K562 (cell line): Measurements from ENCODE around the gene PLXND1. TPM values are rescaled to one million over a fixed set of nuclear protein-coding genes. Genes with fewer than 3 reads are reported as not detected.

Source experiments
- ATAC-seq: fragments of 200-7000 bp; cut with Tn5 transposase; 3 replicates; pipeline ENCODE4 v1.9.1; 2020; ENCODE audit warnings: moderate library complexity
- BruUV-seq: library from RNA; stranded (reverse); fragments of 400-500 nt; replicated peaks from 2 replicates; lab custom pipeline; 2021; lab: Mats Ljungman, UMichigan
- CTCF ChIA-PET: fragments of 300-600 bp; formaldehyde crosslinking; extraction: SDS; loops from one replicate; lab custom pipeline; 2021; ENCODE audit warnings: low intra/inter-chr PET ratio; lab: Yijun Ruan, JAX
- POLR2A ChIA-PET: fragments of 300-600, 350-650 bp; sonication (Branson Sonifier 250); formaldehyde crosslinking; extraction: SDS; loops from one replicate; lab custom pipeline; 2021; ENCODE audit warnings: antibody characterized with exemption, inconsistent platforms; lab: Yijun Ruan, JAX
- DNase-seq, 4 experiments: peaks; one replicate each; pipeline versions ENCODE4 v3.0.0 to v3.0.0-alpha.2; 2011 to 2018; ENCODE audit warnings: low spot score in 3 of 4, mixed read lengths in 3 of 4; ENCODE audit errors: extremely low read depth in 1 of 4
- FAIRE-seq: peaks from 2 replicates; lab custom pipeline; 2011; peaks lifted over from hg19 to GRCh38; lab: Jason Lieb, UNC
- H2AFZ ChIP-seq: 2 replicates; pipeline ENCODE4 v1.6.0; 2011; ENCODE audit warnings: low read depth, low read length, control low read depth, inconsistent platforms
- H3K27ac ChIP-seq: fragments of 200-600 bp; 3 replicates; pipeline ENCODE4 v1.8.0; 2011; ENCODE audit warnings: low read depth, mild to moderate bottlenecking, control low read depth, inconsistent platforms, low read length, moderate library complexity, mixed read lengths; ENCODE audit errors: extremely low read depth
- H3K27me3 ChIP-seq, 2 experiments: fragments of 300-600 bp in 1 of 2; 2 replicates in 1 of 2; 3 replicates in 1 of 2; pipeline versions ENCODE4 v1.6.0 to v1.8.0; 2011; ENCODE audit warnings: inconsistent platforms in 2 of 2, low read length in 2 of 2, mild to moderate bottlenecking in 1 of 2, mixed read lengths in 1 of 2, moderate library complexity in 1 of 2; ENCODE audit not compliant: control insufficient read depth in 2 of 2, insufficient read depth in 2 of 2
- H3K36me3 ChIP-seq: fragments of 300-600 bp; 3 replicates; pipeline ENCODE4 v1.8.0; 2011; ENCODE audit warnings: mild to moderate bottlenecking, low read length, inconsistent platforms; ENCODE audit not compliant: control insufficient read depth, insufficient read depth
- H3K4me1 ChIP-seq, 2 experiments: fragments of 200-600 bp in 1 of 2; replicated peaks in 1 of 2; 2 replicates in 1 of 2; 3 replicates in 1 of 2; pipeline versions ENCODE4 v1.5.1 to v1.8.0; 2011; ENCODE audit warnings: inconsistent platforms in 2 of 2, low read length in 2 of 2, mild to moderate bottlenecking in 1 of 2, mixed read lengths in 1 of 2, moderate library complexity in 1 of 2; ENCODE audit not compliant: control insufficient read depth in 2 of 2, insufficient read depth in 2 of 2
- H3K4me2 ChIP-seq: 2 replicates; pipeline ENCODE4 v1.6.1; 2011; ENCODE audit warnings: low read length, control low read depth, inconsistent platforms, mixed read lengths; ENCODE audit not compliant: insufficient read depth
- H3K4me3 ChIP-seq: fragments of 200-600 bp; sonication (generic), shearing (Covaris generic); 2 replicates; pipeline ENCODE4 v1.5.1; 2016; ENCODE audit warnings: control low read depth, inconsistent platforms
- H3K79me2 ChIP-seq: fragments of 200-600 bp; 3 replicates; pipeline ENCODE4 v1.8.0; 2011; ENCODE audit warnings: low read length, inconsistent platforms; ENCODE audit not compliant: control insufficient read depth, insufficient read depth
- H3K9ac ChIP-seq, 2 experiments: 2 replicates each; pipeline versions ENCODE4 v1.6.0 to v1.6.1; 2011; ENCODE audit warnings: low read depth in 2 of 2, low read length in 2 of 2, control low read depth in 1 of 2, inconsistent platforms in 1 of 2, mild to moderate bottlenecking in 1 of 2, mixed read lengths in 1 of 2; ENCODE audit not compliant: insufficient read depth in 1 of 2
- H3K9me1 ChIP-seq: one replicate; pipeline ENCODE4 v1.6.0; 2011; ENCODE audit warnings: inconsistent platforms, mild to moderate bottlenecking, low read length, moderate library complexity; ENCODE audit not compliant: control insufficient read depth, insufficient read depth
- H3K9me3 ChIP-seq: replicated peaks from 2 replicates; pipeline ENCODE4 v1.5.1; 2011; ENCODE audit warnings: low read depth, low read length, inconsistent platforms; ENCODE audit not compliant: control insufficient read depth, insufficient read depth
- H4K20me1 ChIP-seq: replicated peaks from 2 replicates; pipeline ENCODE4 v1.6.1; 2011; ENCODE audit warnings: low read length, inconsistent platforms, mixed read lengths; ENCODE audit not compliant: control insufficient read depth, insufficient read depth
- CREM ChIP-seq: IDR thresholded peaks from 2 replicates; pipeline ENCODE4 v1.6.1; 2014; ENCODE audit warnings: antibody characterized with exemption, low read depth
- HNRNPL ChIP-seq: fragments of 200-400 bp; formaldehyde crosslinking; IDR thresholded peaks from 2 replicates; pipeline ENCODE4 v1.6.1; 2017; ENCODE audit warnings: low read depth, mild to moderate bottlenecking, low read length
- MCM5 ChIP-seq: fragments of 450-650 bp; IDR thresholded peaks from 2 replicates; pipeline ENCODE4 v1.6.1; 2016; ENCODE audit warnings: low read depth
- MEF2D ChIP-seq: conservative IDR thresholded peaks from 2 replicates; pipeline ENCODE4 v1.6.1; 2016; ENCODE audit warnings: low read depth, missing genetic modification characterization, missing compliant biosample characterization
- REST ChIP-seq, 2 experiments: fragments of 450-650 bp; formaldehyde crosslinking in 1 of 2; IDR thresholded peaks; 2 replicates each; pipeline versions ENCODE4 v1.4.0 to v1.6.1; 2014 to 2020; ENCODE audit warnings: mild to moderate bottlenecking in 2 of 2, borderline replicate concordance in 1 of 2, low read depth in 1 of 2
- TAF15 ChIP-seq: fragments of 200-400 bp; formaldehyde crosslinking; IDR thresholded peaks from 2 replicates; pipeline ENCODE4 v1.6.1; 2017; ENCODE audit warnings: mild to moderate bottlenecking, low read depth, low read length, moderate library complexity
- ZNF444 ChIP-seq: fragments of 250-450 bp; sonication (Bioruptor Pico); IDR thresholded peaks from 2 replicates; pipeline ENCODE4 v1.4.0; 2020; ENCODE audit warnings: mild to moderate bottlenecking, moderate library complexity
- WGBS: fragments of 100-300 bp; shearing (Covaris generic); methylation state at CpG from one replicate; pipeline ENCODE4 v1.1.6; 2016; ENCODE audit warnings: low coverage, mixed read lengths; ENCODE audit not compliant: insufficient coverage; ENCODE audit errors: missing lambda C conversion rate; 5-methylcytosine and 5-hydroxymethylcytosine counted together
- in situ Hi-C: fragments of 300-500 bp; cut with MboI; formaldehyde crosslinking; loops from 4 replicates; pipeline ENCODE4 v1.15.0; 2018; ENCODE audit warnings: inconsistent platforms, mixed read lengths
- intact Hi-C: fragments of 100-400 bp; cut with micrococcal nuclease; formaldehyde crosslinking; loops from 2 replicates; pipeline ENCODE4 v1.14.2; 2022
- polyA plus RNA-seq, 8 experiments: library from polyadenylated mRNA; depleted of rRNA in 4 of 8; stranded (reverse) in 5 of 8; unstranded in 3 of 8; fragments of >200 nt; fragmentation: Nextera tagmentation in 2 of 8; fragmentation: Illumina TruSeq in 1 of 8; extraction: Ambion mirVana in 2 of 8; extraction: Trizol in 1 of 8; gene quantifications; 2 replicates each; pipeline versions ENCODE4 v1.2.1 to v1.2.3, GENCODE V29; 2011 to 2014; ENCODE audit warnings: inconsistent platforms in 1 of 8, missing spikeins in 1 of 8
- total RNA-seq, 7 experiments: library from RNA; depleted of rRNA in 6 of 7; stranded (reverse); fragments of >200 nt in 6 of 7; fragmentation: Illumina TruSeq in 2 of 7; extraction: Trizol in 2 of 7; gene quantifications; 2 replicates each; pipeline versions ENCODE4 v1.2.1 to v1.2.3, GENCODE V29; 2011 to 2021; ENCODE audit warnings: low replicate concordance in 1 of 7

The PLXND1 gene
- total and polyA plus RNA-seq, 9 of the 15 experiments (the other 6 are each of a cell fraction or from before 2014, with no cell fraction given), result 0.34 to 28.8 (median 14.0) TPM

GRCh38 chr3:129617381-129618185 is 11.1 kb upstream of the PLXND1 start:
- intact Hi-C loops, result no loop called here
- ATAC-seq, result no peak

More at GRCh38 chr3:129617381-129618185, 11.1 kb upstream of the PLXND1 start:
- 17% methylated on average over 9 of the region's 12 CpGs for WGBS
- CTCF ChIA-PET, result no interaction called here
- Histone ChIP-seq H3K9ac (no peak overlapping the region; a peak in 1 of 4 replicates), H3K9me3 (no peaks in the 10 kb centered on the region), H3K4me3 (no peak overlapping the region), H3K9me1 (no peaks in the 10 kb centered on the region), H3K36me3 (no peaks in the 10 kb centered on the region), H4K20me1 (no peaks in the 10 kb centered on the region), H3K27me3 (no peaks in the 10 kb centered on the region), H3K4me1 (peaks cover 10 to 51% of the 10 kb centered on the region in 2 experiments; a peak in 4 of 5 replicates), H2AFZ (no peak overlapping the region), H3K4me2 (no peak overlapping the region), H3K27ac (no peak overlapping the region), H3K79me2 (no peaks in the 10 kb centered on the region)
- DNase-seq (no peak), FAIRE-seq (no peak)
- TF ChIP-seq MEF2D (tag), result no peak
- no peak for TF ChIP-seq CREM
- TF ChIP-seq HNRNPL, result no peak
- no peak for TF ChIP-seq MCM5
- no peak for TF ChIP-seq TAF15
- TF ChIP-seq REST (IDR thresholded peaks at IDR 0.05; ENCODE audit: borderline replicate concordance), result 0 out of 2 replicates have a peak, but pooled peaks have one; percentile 24
- TF ChIP-seq REST (CRISPR knock-in tag; IDR thresholded peaks at IDR 0.05; ENCODE audit: low read depth), result no peak
- TF ChIP-seq ZNF444 (CRISPR knock-in tag), result no peak
- BruUV-seq, result no TSS peak
- POLR2A ChIA-PET, result no interaction called here
- in situ Hi-C loops, result no loop called here
